H9 (cell line): Measurements from ENCODE around the gene SHANK1. TPM values are rescaled to one million over a fixed set of nuclear protein-coding genes. Genes with fewer than 3 reads are reported as not detected.

Experiments used
- DNase-seq: peaks from one replicate; pipeline ENCODE4 v3.0.0-alpha.2; 2017
- H2AFZ ChIP-seq: one replicate; pipeline ENCODE4 v1.6.1; 2013; ENCODE audit warnings: mild to moderate bottlenecking, low read length, control low read depth, moderate library complexity
- H2AK5ac ChIP-seq: 2 replicates; pipeline ENCODE4 v1.6.1; 2013; ENCODE audit warnings: low read length, control low read depth, mixed read lengths; ENCODE audit not compliant: insufficient read length
- H2BK120ac ChIP-seq: one replicate; pipeline ENCODE4 v1.6.1; 2013; ENCODE audit warnings: low read depth, mild to moderate bottlenecking, low read length, control low read depth, inconsistent platforms; ENCODE audit not compliant: poor library complexity, severe bottlenecking
- H2BK12ac ChIP-seq: 2 replicates; pipeline ENCODE4 v1.6.1; 2013; ENCODE audit warnings: low read length, control low read depth, mixed read lengths, low read depth; ENCODE audit not compliant: insufficient read length
- H2BK15ac ChIP-seq: 2 replicates; pipeline ENCODE4 v1.6.1; 2013; ENCODE audit warnings: low read depth, low read length, control low read depth
- H2BK20ac ChIP-seq: one replicate; pipeline ENCODE4 v1.6.1; 2013; ENCODE audit warnings: low read depth, mild to moderate bottlenecking, low read length, control low read depth, inconsistent platforms; ENCODE audit not compliant: poor library complexity, severe bottlenecking
- H2BK5ac ChIP-seq: 2 replicates; pipeline ENCODE4 v1.6.1; 2013; ENCODE audit warnings: low read length, control low read depth, mixed read lengths; ENCODE audit not compliant: insufficient read length
- H3K14ac ChIP-seq: 2 replicates; pipeline ENCODE4 v1.6.1; 2013; ENCODE audit warnings: low read length, control low read depth; ENCODE audit not compliant: insufficient read depth
- H3K18ac ChIP-seq: 2 replicates; pipeline ENCODE4 v1.6.1; 2013; ENCODE audit warnings: low read depth, mild to moderate bottlenecking, mixed read lengths, low read length, control low read depth; ENCODE audit not compliant: insufficient read length
- H3K23ac ChIP-seq: 2 replicates; pipeline ENCODE4 v1.6.1; 2013; ENCODE audit warnings: low read length, control low read depth, mixed read lengths, low read depth; ENCODE audit not compliant: insufficient read length
- H3K23me2 ChIP-seq: 2 replicates; pipeline ENCODE4 v1.6.1; 2013; ENCODE audit warnings: low read depth, mild to moderate bottlenecking, mixed read lengths, low read length, control low read depth; ENCODE audit not compliant: insufficient read length, poor library complexity, severe bottlenecking
- H3K27ac ChIP-seq: 2 replicates; pipeline ENCODE4 v1.5.1; 2013; ENCODE audit warnings: low read length, control low read depth, mixed read lengths, low read depth; ENCODE audit not compliant: insufficient read length
- H3K27me3 ChIP-seq: 2 replicates; pipeline ENCODE4 v1.6.1; 2013; ENCODE audit warnings: low read length, control low read depth, inconsistent platforms; ENCODE audit not compliant: insufficient read depth
- H3K4ac ChIP-seq: 2 replicates; pipeline ENCODE4 v1.6.1; 2013; ENCODE audit warnings: low read depth, mild to moderate bottlenecking, control low read depth, inconsistent platforms, low read length, moderate library complexity
- H3K4me1 ChIP-seq: 2 replicates; pipeline ENCODE4 v1.6.1; 2013; ENCODE audit warnings: low read length, control low read depth, inconsistent platforms; ENCODE audit not compliant: insufficient read depth
- H3K4me2 ChIP-seq: 2 replicates; pipeline ENCODE4 v1.6.1; 2013; ENCODE audit warnings: low read length, control low read depth, mixed read lengths; ENCODE audit not compliant: insufficient read length, insufficient read depth
- H3K56ac ChIP-seq: 2 replicates; pipeline ENCODE4 v1.6.1; 2013; ENCODE audit warnings: low read depth, mild to moderate bottlenecking, mixed read lengths, low read length, control low read depth; ENCODE audit not compliant: insufficient read length
- H3K79me1 ChIP-seq: 2 replicates; pipeline ENCODE4 v1.6.1; 2013; ENCODE audit warnings: low read depth, mild to moderate bottlenecking, moderate library complexity, low read length, control low read depth, inconsistent platforms; ENCODE audit not compliant: insufficient read depth, poor library complexity, severe bottlenecking
- H3K79me2 ChIP-seq: 2 replicates; pipeline ENCODE4 v1.6.1; 2013; ENCODE audit warnings: low read length, control low read depth, inconsistent platforms; ENCODE audit not compliant: insufficient read depth
- H3K9ac ChIP-seq: 2 replicates; pipeline ENCODE4 v1.6.1; 2013; ENCODE audit warnings: low read length, control low read depth, mixed read lengths; ENCODE audit not compliant: insufficient read length; ENCODE audit errors: extremely low read depth
- H3K9me3 ChIP-seq: one replicate; pipeline ENCODE4 v1.6.1; 2013; ENCODE audit warnings: low read depth, low read length, inconsistent platforms; ENCODE audit not compliant: control insufficient read depth
- H3T11ph ChIP-seq: one replicate; pipeline ENCODE4 v1.6.1; 2013; ENCODE audit warnings: mild to moderate bottlenecking, low read length, control low read depth, inconsistent platforms
- H4K20me1 ChIP-seq: one replicate; pipeline ENCODE4 v1.6.1; 2013; ENCODE audit not compliant: control insufficient read depth, insufficient read length, insufficient read depth
- H4K5ac ChIP-seq: 2 replicates; pipeline ENCODE4 v1.6.1; 2013; ENCODE audit warnings: low read depth, mild to moderate bottlenecking, mixed read lengths, low read length, control low read depth; ENCODE audit not compliant: insufficient read length
- H4K8ac ChIP-seq: replicated peaks from 2 replicates; pipeline ENCODE4 v1.6.1; 2013; ENCODE audit warnings: low read length, control low read depth, mixed read lengths, low read depth; ENCODE audit not compliant: insufficient read length
- H4K91ac ChIP-seq: 2 replicates; pipeline ENCODE4 v1.6.1; 2013; ENCODE audit warnings: low read depth, mild to moderate bottlenecking, moderate library complexity, mixed read lengths, low read length, control low read depth; ENCODE audit not compliant: insufficient read length
- H3K27ac Mint-ChIP-seq, 3 experiments: 2 replicates in 2 of 3; 3 replicates in 1 of 3; pipeline ENCODE4 v1.8.0; 2020 to 2021; ENCODE audit warnings: mixed read lengths in 3 of 3, mild to moderate bottlenecking in 1 of 3, moderate library complexity in 1 of 3
- H3K27me3 Mint-ChIP-seq: 2 replicates; pipeline ENCODE4 v1.8.0; 2021; ENCODE audit warnings: low read depth, mild to moderate bottlenecking, moderate library complexity, mixed read lengths
- H3K36me3 Mint-ChIP-seq, 3 experiments: 2 replicates in 2 of 3; 3 replicates in 1 of 3; pipeline ENCODE4 v1.8.0; 2020 to 2021; ENCODE audit warnings: low read depth in 3 of 3, mixed read lengths in 3 of 3; ENCODE audit not compliant: insufficient read depth in 1 of 3
- H3K4me1 Mint-ChIP-seq, 2 experiments: 2 replicates each; pipeline ENCODE4 v1.8.0; 2020; ENCODE audit warnings: mixed read lengths in 2 of 2
- H3K4me3 Mint-ChIP-seq, 2 experiments: 2 replicates in 1 of 2; 3 replicates in 1 of 2; pipeline ENCODE4 v1.8.0; 2020 to 2021; ENCODE audit warnings: mild to moderate bottlenecking in 2 of 2, mixed read lengths in 2 of 2, moderate library complexity in 1 of 2
- H3K9me3 Mint-ChIP-seq, 2 experiments: 2 replicates in 1 of 2; 3 replicates in 1 of 2; pipeline ENCODE4 v1.8.0; 2020; ENCODE audit warnings: mild to moderate bottlenecking in 2 of 2, mixed read lengths in 2 of 2, moderate library complexity in 1 of 2
- CTCF ChIP-seq: fragments of 200-600 bp; sonication (generic); conservative IDR thresholded peaks from 3 replicates; pipeline ENCODE4 v1.8.0; 2021; ENCODE audit warnings: antibody characterized with exemption, mild to moderate bottlenecking
- WGBS: extraction: QIAGEN DNeasy Blood & Tissue Kit; methylation state at CpG from one replicate; pipeline ENCODE4 v1.1.7; 2013; ENCODE audit warnings: missing lambda C conversion rate, low lambda C conversion rate, mixed read lengths; ENCODE audit not compliant: insufficient read length; ENCODE audit errors: extremely low coverage; 5-methylcytosine and 5-hydroxymethylcytosine counted together
- total RNA-seq: library from RNA; stranded (reverse); gene quantifications from 2 replicates; pipeline ENCODE4 v1.2.1, GENCODE V29; 2021

Gene SHANK1
- total RNA-seq, 1 experiment from 2014 or later = 1.7 TPM

- no CpG with 5 or more reads among the region's 23 CpGs for WGBS
- H3K9me3 Mint-ChIP-seq = no peaks in the 10 kb centered on the region
- Histone ChIP-seq H2AK5ac (no peak overlapping the region), H3K23me2 (no peaks in the 10 kb centered on the region), H2BK12ac (no peak overlapping the region), H3T11ph (no peak overlapping the region), H3K79me2 (no peaks in the 10 kb centered on the region), H3K4me1 (no peaks in the 10 kb centered on the region), H3K23ac (no peak overlapping the region), H2BK20ac (no peak overlapping the region), H4K20me1 (no peaks in the 10 kb centered on the region), H3K79me1 (no peaks in the 10 kb centered on the region), H2BK120ac (no peak overlapping the region), H3K27me3 (no peaks in the 10 kb centered on the region), H2AFZ (no peak overlapping the region), H3K9ac (no peak overlapping the region), H3K27ac (no peak overlapping the region), H4K5ac (no peak overlapping the region), H3K56ac (no peak overlapping the region), H3K14ac (no peak overlapping the region), H3K4ac (no peak overlapping the region), H2BK5ac (no peak overlapping the region), H2BK15ac (no peak overlapping the region), H3K4me2 (no peak overlapping the region), H3K18ac (no peak overlapping the region), H4K8ac (no peak overlapping the region), H3K9me3 (no peaks in the 10 kb centered on the region), H4K91ac (no peak overlapping the region)
- H3K36me3 Mint-ChIP-seq = no peaks in the 10 kb centered on the region
- no peak overlapping the region for H3K27ac Mint-ChIP-seq
- no peak for DNase-seq
- H3K4me1 Mint-ChIP-seq = peaks cover 4 to 8% of the 10 kb centered on the region in 2 experiments
- no peak for TF ChIP-seq CTCF
- H3K4me3 Mint-ChIP-seq = no peak overlapping the region
- peaks cover 61% of the 10 kb centered on the region for H3K27me3 Mint-ChIP-seq
Observed at GRCh38 chr19:50739132-50739913, 19.7 kb upstream of the SHANK1 start.
